ENCODE data around the gene CILP. TPM values are rescaled to one million over a fixed set of nuclear protein-coding genes. Genes with fewer than 3 reads are reported as not detected.

The CILP gene
- total RNA-seq, 1 experiment from 2014 or later: not detected

DNA sequence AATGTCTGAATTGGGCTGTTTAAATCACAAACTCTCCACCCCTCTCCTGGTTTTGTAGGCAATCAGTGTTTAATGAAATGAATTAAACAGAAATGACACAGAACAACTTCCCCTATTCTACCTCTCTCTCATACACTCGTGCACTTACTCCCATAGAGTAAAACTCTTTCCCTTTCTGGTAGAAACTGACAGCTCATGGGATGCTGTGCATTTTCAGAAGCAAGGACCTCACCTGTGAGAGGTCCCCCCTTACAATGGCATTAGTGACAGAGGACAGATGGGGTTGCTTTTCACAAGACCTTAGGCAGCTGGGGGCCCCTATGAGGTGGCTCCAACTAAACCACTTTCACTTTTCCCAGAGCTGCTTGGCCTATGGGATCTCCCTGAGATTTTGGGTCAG is 43.5 kb upstream of the CILP start:
- POLR2A ChIA-PET: no interaction called here
- no TSS peak for BruUV-seq (replicated peaks)
- RAD21 ChIA-PET (ENCODE audit: low non-redundant PET in 1 of 2, low total read pairs in 2 of 2, uncharacterized antibody in 2 of 2, unreplicated experiment in 2 of 2): no interaction called here

DNA sequence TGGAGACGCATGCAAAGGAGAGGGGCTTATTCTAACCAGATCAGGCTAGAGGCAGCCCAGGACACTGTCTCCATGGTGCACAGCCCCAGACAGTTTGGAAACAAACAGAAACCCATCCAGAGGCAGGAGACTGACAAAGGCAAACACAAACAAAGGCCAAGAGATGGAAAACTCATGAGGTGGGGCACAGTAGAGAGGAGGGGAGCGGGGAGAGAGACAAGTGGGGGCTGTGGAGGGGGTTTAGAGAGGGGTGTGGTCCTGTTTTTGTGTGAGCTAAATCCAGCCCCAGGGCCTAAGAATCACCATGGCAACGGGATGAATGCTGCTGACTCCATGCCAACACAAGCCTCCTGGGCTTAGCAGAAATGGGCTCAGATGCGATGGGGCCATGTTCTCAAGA is 43.1 kb upstream of the CILP start:
- Histone ChIP-seq H3K9me2 (ENCODE audit: insufficient read depth) (no peaks in the 10 kb centered on the region), H3K4me3 (replicated peaks in 1 of 2; ENCODE audit: low read depth in 1 of 2, low read length in 2 of 2) (no peak overlapping the region), H3K27me3 (ENCODE audit: insufficient read depth, low read length) (no peaks in the 10 kb centered on the region), H4K20me1 (ENCODE audit: insufficient read depth) (no peaks in the 10 kb centered on the region), H3K27ac (ENCODE audit: low read depth, low read length) (no peak overlapping the region), H2AFZ (ENCODE audit: low read depth, low read length, poor library complexity, severe bottlenecking) (no peak overlapping the region), H3K9me3 (ENCODE audit: control insufficient read depth in 1 of 2, insufficient read depth in 1 of 2, low read depth in 1 of 2, low read length in 2 of 2) (no peaks in the 10 kb centered on the region), H3K9ac (ENCODE audit: low read length) (no peak overlapping the region), H3K4me2 (ENCODE audit: low read length) (no peak overlapping the region), H3K4me1 (ENCODE audit: control insufficient read depth in 1 of 2, insufficient read depth in 2 of 2, low read length in 2 of 2) (no peaks in the 10 kb centered on the region), H3K36me3 (ENCODE audit: control insufficient read depth in 1 of 2, insufficient read depth in 2 of 2, low read length in 2 of 2) (peaks cover 0 to 2% of the 10 kb centered on the region in 2 experiments; a peak in 1 of 4 replicates), H3K79me2 (ENCODE audit: insufficient read depth, low read length) (no peaks in the 10 kb centered on the region)
- intact Hi-C loops (cut with micrococcal nuclease): no loop called here
- ATAC-seq (no peak), DNase-seq (ENCODE audit: low read depth, low spot score) (no peak)
- no TSS peak for BruUV-seq (replicated peaks)
- RAD21 ChIA-PET (ENCODE audit: low non-redundant PET in 1 of 2, low total read pairs in 2 of 2, uncharacterized antibody in 2 of 2, unreplicated experiment in 2 of 2): no interaction called here
- POLR2A ChIA-PET: no interaction called here
- CTCF ChIA-PET: no interaction called here
- TF ChIP-seq EZH2phosphoT487 (IDR thresholded peaks at IDR 0.05; ENCODE audit: borderline replicate concordance) (no peak), POLR2AphosphoS5 (IDR thresholded peaks at IDR 0.05; ENCODE audit: low read depth, low read length) (no peak), SRF (IDR thresholded peaks at IDR 0.05; ENCODE audit: low read depth) (no peak), ZNF274 (IDR thresholded peaks at IDR 0.05; ENCODE audit: low read depth, low read length) (no peak)
- TF ChIP-seq, protein P1, sequence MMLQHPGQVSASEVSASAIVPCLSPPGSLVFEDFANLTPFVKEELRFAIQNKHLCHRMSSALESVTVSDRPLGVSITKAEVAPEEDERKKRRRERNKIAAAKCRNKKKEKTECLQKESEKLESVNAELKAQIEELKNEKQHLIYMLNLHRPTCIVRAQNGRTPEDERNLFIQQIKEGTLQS (IDR thresholded peaks at IDR 0.05): no peak
- TF ChIP-seq, protein P2, sequence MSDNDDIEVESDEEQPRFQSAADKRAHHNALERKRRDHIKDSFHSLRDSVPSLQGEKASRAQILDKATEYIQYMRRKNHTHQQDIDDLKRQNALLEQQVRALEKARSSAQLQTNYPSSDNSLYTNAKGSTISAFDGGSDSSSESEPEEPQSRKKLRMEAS (IDR thresholded peaks at IDR 0.05): no peak
- TF ChIP-seq, protein P3, sequence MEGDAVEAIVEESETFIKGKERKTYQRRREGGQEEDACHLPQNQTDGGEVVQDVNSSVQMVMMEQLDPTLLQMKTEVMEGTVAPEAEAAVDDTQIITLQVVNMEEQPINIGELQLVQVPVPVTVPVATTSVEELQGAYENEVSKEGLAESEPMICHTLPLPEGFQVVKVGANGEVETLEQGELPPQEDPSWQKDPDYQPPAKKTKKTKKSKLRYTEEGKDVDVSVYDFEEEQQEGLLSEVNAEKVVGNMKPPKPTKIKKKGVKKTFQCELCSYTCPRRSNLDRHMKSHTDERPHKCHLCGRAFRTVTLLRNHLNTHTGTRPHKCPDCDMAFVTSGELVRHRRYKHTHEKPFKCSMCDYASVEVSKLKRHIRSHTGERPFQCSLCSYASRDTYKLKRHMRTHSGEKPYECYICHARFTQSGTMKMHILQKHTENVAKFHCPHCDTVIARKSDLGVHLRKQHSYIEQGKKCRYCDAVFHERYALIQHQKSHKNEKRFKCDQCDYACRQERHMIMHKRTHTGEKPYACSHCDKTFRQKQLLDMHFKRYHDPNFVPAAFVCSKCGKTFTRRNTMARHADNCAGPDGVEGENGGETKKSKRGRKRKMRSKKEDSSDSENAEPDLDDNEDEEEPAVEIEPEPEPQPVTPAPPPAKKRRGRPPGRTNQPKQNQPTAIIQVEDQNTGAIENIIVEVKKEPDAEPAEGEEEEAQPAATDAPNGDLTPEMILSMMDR (IDR thresholded peaks at IDR 0.05 in 2 of 3, conservative IDR thresholded peaks at IDR 0.05 in 1 of 3; ENCODE audit: borderline replicate concordance in 1 of 3, insufficient read depth in 1 of 3, low read depth in 2 of 3, low read length in 2 of 3): no peak

More for the DNA sequence above, 43.5 kb upstream of the CILP start:
- no peak overlapping the region for H2AFZ ChIP-seq (ENCODE audit: low read depth, low read length, poor library complexity, severe bottlenecking)
- no peaks in the 10 kb centered on the region for H3K4me1 ChIP-seq (ENCODE audit: control insufficient read depth in 1 of 2, insufficient read depth in 2 of 2, low read length in 2 of 2)
- ATAC-seq (no peak), DNase-seq (ENCODE audit: low read depth, low spot score) (no peak)
- H3K79me2 ChIP-seq (ENCODE audit: insufficient read depth, low read length): no peaks in the 10 kb centered on the region
- CTCF ChIA-PET: no interaction called here
- TF ChIP-seq EGR1 (IDR thresholded peaks at IDR 0.05; ENCODE audit: low read depth) (no peak), CBX3 (IDR thresholded peaks at IDR 0.05; ENCODE audit: low read depth) (no peak), POLR2A (IDR thresholded peaks at IDR 0.05; ENCODE audit: borderline replicate concordance, extremely low read depth, insufficient read depth, insufficient read length) (no peak), JUND (IDR thresholded peaks at IDR 0.05) (no peak), EZH2phosphoT487 (IDR thresholded peaks at IDR 0.05; ENCODE audit: borderline replicate concordance) (no peak), CEBPB (IDR thresholded peaks at IDR 0.05; ENCODE audit: low read depth) (no peak), TCF7L2 (IDR thresholded peaks at IDR 0.05; ENCODE audit: borderline replicate concordance, extremely low read depth, insufficient read depth, insufficient read length) (no peak), ZFX (IDR thresholded peaks at IDR 0.05) (no peak)
- TF ChIP-seq, protein P4, sequence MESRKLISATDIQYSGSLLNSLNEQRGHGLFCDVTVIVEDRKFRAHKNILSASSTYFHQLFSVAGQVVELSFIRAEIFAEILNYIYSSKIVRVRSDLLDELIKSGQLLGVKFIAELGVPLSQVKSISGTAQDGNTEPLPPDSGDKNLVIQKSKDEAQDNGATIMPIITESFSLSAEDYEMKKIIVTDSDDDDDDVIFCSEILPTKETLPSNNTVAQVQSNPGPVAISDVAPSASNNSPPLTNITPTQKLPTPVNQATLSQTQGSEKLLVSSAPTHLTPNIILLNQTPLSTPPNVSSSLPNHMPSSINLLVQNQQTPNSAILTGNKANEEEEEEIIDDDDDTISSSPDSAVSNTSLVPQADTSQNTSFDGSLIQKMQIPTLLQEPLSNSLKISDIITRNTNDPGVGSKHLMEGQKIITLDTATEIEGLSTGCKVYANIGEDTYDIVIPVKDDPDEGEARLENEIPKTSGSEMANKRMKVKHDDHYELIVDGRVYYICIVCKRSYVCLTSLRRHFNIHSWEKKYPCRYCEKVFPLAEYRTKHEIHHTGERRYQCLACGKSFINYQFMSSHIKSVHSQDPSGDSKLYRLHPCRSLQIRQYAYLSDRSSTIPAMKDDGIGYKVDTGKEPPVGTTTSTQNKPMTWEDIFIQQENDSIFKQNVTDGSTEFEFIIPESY (IDR thresholded peaks at IDR 0.05; ENCODE audit: extremely low read depth, insufficient replicate concordance, low read length): no peak
- TF ChIP-seq, protein P2 (IDR thresholded peaks at IDR 0.05): no peak
- no peak overlapping the region for H3K27ac ChIP-seq (ENCODE audit: low read depth, low read length)
- no peaks in the 10 kb centered on the region for H3K9me2 ChIP-seq (ENCODE audit: insufficient read depth)
- no peaks in the 10 kb centered on the region for H3K27me3 ChIP-seq (ENCODE audit: insufficient read depth, low read length)
- H3K4me3 ChIP-seq (replicated peaks in 1 of 2; ENCODE audit: low read depth in 1 of 2, low read length in 2 of 2): no peak overlapping the region
- peaks cover 0 to 2% of the 10 kb centered on the region in 2 experiments; a peak in 1 of 4 replicates for H3K36me3 ChIP-seq (ENCODE audit: control insufficient read depth in 1 of 2, insufficient read depth in 2 of 2, low read length in 2 of 2)
- no peak overlapping the region for H3K4me2 ChIP-seq (ENCODE audit: low read length)
- no peaks in the 10 kb centered on the region for H4K20me1 ChIP-seq (ENCODE audit: insufficient read depth)
- H3K9ac ChIP-seq (ENCODE audit: low read length): no peak overlapping the region
- H3K9me3 ChIP-seq (ENCODE audit: control insufficient read depth in 1 of 2, insufficient read depth in 1 of 2, low read depth in 1 of 2, low read length in 2 of 2): no peaks in the 10 kb centered on the region
- intact Hi-C loops (cut with micrococcal nuclease): no loop called here
